Measurements from ENCODE around the gene MTMR12. TPM values are rescaled to one million over a fixed set of nuclear protein-coding genes. Genes with fewer than 3 reads are reported as not detected.
"Not testable (repeated sequence)": the region's sequence is repeated elsewhere in the genome, so short reads cannot be mapped to it uniquely, and the experiment has no call there.

The MTMR12 gene
- total and polyA plus RNA-seq, 8 donors: 9.7 to 32.3 (median 20.8) TPM

GRCh38 chr5:32322882-32323281 is 10.1 kb upstream of the MTMR12 start:
- TF ChIP-seq CTCF (IDR thresholded peaks at IDR 0.05): no peak
- no peak for DNase-seq
- intact Hi-C loops (cut with DNase I): no loop called here
- Histone ChIP-seq H3K27ac (no peak overlapping the region), H3K27me3 (no peaks in the 10 kb centered on the region), H3K4me3 (no peak overlapping the region), H3K4me1 (peaks cover 4 to 7% (median 7%) of the 10 kb centered on the region in 3 donors), H3K36me3 (no peaks in the 10 kb centered on the region), H3K9me3 (no peaks in the 10 kb centered on the region)
- 90 to 95% methylated on average over 12 of the region's 12 CpGs for WGBS, 2 donors
- no peak for FAIRE-seq
- ATAC-seq: no peak

- H3K36me3 ChIP-seq; H3K9me3 ChIP-seq; intact Hi-C loops (cut with DNase I); DNase-seq; H3K27me3 ChIP-seq; FAIRE-seq; H3K4me1 ChIP-seq; H3K4me3 ChIP-seq; ATAC-seq; H3K27ac ChIP-seq: not testable (repeated sequence)
- WGBS, 2 donors: 96 to 98% methylated on average over 2 of the region's 2 CpGs
Observed at GRCh38 chr5:32321787-32322186, 9.0 kb upstream of the MTMR12 start.

- 83 to 84% methylated on average over 9 to 10 of the region's 10 CpGs for WGBS, 2 donors
Observed at GRCh38 chr5:32320576-32320975, 7.8 kb upstream of the MTMR12 start.

GRCh38 chr5:32319926-32320543 is 7.3 kb upstream of the MTMR12 start:
- Histone ChIP-seq H3K4me3 (no peak overlapping the region), H3K9me3 (no peaks in the 10 kb centered on the region), H3K27me3 (no peaks in the 10 kb centered on the region), H3K4me1 (peaks cover 0 to under 1% (median 0%) of the 10 kb centered on the region in 3 donors), H3K36me3 (no peaks in the 10 kb centered on the region), H3K27ac (no peak overlapping the region)
- no peak for TF ChIP-seq CTCF (IDR thresholded peaks at IDR 0.05)
- no peak for DNase-seq
- no peak for ATAC-seq
- intact Hi-C loops (cut with DNase I): loop anchor here in 1 of 3 donors (5.0 kb wide), 1 partner anchor 88 kb away; no protein-coding TSS in a partner anchor
- no peak for FAIRE-seq
- WGBS, 2 donors: 81 to 83% methylated on average over 7 of the region's 7 CpGs

More at GRCh38 chr5:32320576-32320975, 7.8 kb upstream of the MTMR12 start:
- no peaks in the 10 kb centered on the region for H3K36me3 ChIP-seq
- no peak overlapping the region for H3K4me3 ChIP-seq
- DNase-seq: peak in 1 of 6 donors; percentile 59
- TF ChIP-seq CTCF (IDR thresholded peaks at IDR 0.05): no peak
- H3K27me3 ChIP-seq: no peaks in the 10 kb centered on the region
- no peak for ATAC-seq
- no peak overlapping the region for H3K27ac ChIP-seq
- intact Hi-C loops (cut with DNase I): no loop called here
- no peaks in the 10 kb centered on the region for H3K9me3 ChIP-seq
- H3K4me1 ChIP-seq: no peaks in the 10 kb centered on the region
- FAIRE-seq: no peak

DNA sequence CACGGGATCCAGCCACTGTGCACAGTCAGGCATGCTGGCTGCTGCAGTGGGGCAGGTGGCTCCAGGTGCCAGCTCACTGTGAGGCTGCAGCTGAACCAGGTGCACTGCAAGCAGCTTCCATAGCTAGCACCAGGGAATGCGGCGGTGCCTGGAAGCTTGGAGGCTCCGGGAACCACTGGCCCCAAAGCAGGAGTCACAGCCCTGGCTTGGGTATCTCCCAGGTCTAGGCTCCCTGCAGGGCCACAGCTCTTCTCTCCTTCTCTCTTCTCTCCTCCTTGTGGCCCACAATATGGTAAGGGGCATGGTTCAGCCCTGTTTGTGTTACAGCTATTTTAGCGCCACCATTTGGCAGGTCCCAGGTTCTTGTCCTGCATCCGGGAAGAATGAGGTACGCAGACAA is 6.7 kb upstream of the MTMR12 start:
- TF ChIP-seq CTCF (IDR thresholded peaks at IDR 0.05): no peak
- Histone ChIP-seq H3K9me3 (no peaks in the 10 kb centered on the region), H3K4me3 (no peak overlapping the region), H3K36me3 (no peaks in the 10 kb centered on the region), H3K27ac (no peak overlapping the region), H3K4me1 (peaks cover 0 to 4% (median 3%) of the 10 kb centered on the region in 3 donors), H3K27me3 (no peaks in the 10 kb centered on the region)
- 85 to 87% methylated on average over 7 of the region's 7 CpGs for WGBS, 2 donors
- intact Hi-C loops (cut with DNase I): loop anchor here in 1 of 3 donors (5.0 kb wide), 1 partner anchor 87 kb away; no protein-coding TSS in a partner anchor
- no peak for ATAC-seq
- no peak for DNase-seq
- no peak for FAIRE-seq
